ENCODE data around the gene CORO2A. TPM values are rescaled to one million over a fixed set of nuclear protein-coding genes. Genes with fewer than 3 reads are reported as not detected.

CORO2A gene
- total and polyA plus RNA-seq, 2 of the 4 experiments (the other 2 are of a cell fraction): 1.9 to 2.2 TPM

DNA sequence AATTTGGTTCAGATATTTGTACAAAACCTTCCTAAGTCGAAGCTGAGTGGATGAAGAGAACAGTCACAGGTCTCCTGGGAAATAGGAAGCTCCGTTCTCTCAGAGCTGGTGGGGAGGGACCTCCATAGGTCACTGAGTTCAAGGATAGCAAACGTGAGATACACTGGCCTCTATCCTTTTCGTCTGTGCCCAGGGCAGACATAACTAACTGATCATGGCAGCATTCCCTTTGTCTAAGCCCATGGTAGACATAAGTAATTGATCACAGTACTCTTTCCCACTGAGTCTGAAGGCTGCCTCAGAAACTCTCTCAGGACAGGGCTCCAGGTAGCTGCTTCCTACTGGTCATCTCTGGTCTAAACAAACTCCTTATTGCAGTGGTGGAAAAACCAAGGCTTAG lies 12.3 kb upstream of the CORO2A start:
- no peak overlapping the region for H3K18ac ChIP-seq (ENCODE audit: low read depth, low read length)
- H2AK9ac ChIP-seq (replicated peaks; ENCODE audit: low read depth, low read length, poor library complexity): no peak overlapping the region
- H2BK5ac ChIP-seq (ENCODE audit: low read depth, low read length, poor library complexity, severe bottlenecking): no peak overlapping the region
- H3K23ac ChIP-seq (ENCODE audit: low read depth, low read length): no peak overlapping the region
- TF ChIP-seq, protein P1, sequence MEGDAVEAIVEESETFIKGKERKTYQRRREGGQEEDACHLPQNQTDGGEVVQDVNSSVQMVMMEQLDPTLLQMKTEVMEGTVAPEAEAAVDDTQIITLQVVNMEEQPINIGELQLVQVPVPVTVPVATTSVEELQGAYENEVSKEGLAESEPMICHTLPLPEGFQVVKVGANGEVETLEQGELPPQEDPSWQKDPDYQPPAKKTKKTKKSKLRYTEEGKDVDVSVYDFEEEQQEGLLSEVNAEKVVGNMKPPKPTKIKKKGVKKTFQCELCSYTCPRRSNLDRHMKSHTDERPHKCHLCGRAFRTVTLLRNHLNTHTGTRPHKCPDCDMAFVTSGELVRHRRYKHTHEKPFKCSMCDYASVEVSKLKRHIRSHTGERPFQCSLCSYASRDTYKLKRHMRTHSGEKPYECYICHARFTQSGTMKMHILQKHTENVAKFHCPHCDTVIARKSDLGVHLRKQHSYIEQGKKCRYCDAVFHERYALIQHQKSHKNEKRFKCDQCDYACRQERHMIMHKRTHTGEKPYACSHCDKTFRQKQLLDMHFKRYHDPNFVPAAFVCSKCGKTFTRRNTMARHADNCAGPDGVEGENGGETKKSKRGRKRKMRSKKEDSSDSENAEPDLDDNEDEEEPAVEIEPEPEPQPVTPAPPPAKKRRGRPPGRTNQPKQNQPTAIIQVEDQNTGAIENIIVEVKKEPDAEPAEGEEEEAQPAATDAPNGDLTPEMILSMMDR (conservative IDR thresholded peaks at IDR 0.05; ENCODE audit: low read depth, low read length): no peak
- TF ChIP-seq POLR2A (IDR thresholded peaks at IDR 0.05; ENCODE audit: low read depth, low read length) (no peak), MAZ (IDR thresholded peaks at IDR 0.05; ENCODE audit: borderline replicate concordance, low read depth, low read length) (no peak), CEBPB (IDR thresholded peaks at IDR 0.05; ENCODE audit: low read depth, low read length) (no peak), SMC3 (IDR thresholded peaks at IDR 0.05; ENCODE audit: low read depth, low read length) (no peak), MAFK (IDR thresholded peaks at IDR 0.05; ENCODE audit: low read depth, low read length) (no peak), MXI1 (IDR thresholded peaks at IDR 0.05; ENCODE audit: borderline replicate concordance, low read depth, low read length) (no peak), NFE2L2 (IDR thresholded peaks at IDR 0.05; ENCODE audit: low read depth, low read length) (no peak), RFX5 (IDR thresholded peaks at IDR 0.05; ENCODE audit: low read depth, low read length) (no peak), RCOR1 (IDR thresholded peaks at IDR 0.05; ENCODE audit: insufficient replicate concordance, low read length) (no peak)
- TF ChIP-seq, protein P2, sequence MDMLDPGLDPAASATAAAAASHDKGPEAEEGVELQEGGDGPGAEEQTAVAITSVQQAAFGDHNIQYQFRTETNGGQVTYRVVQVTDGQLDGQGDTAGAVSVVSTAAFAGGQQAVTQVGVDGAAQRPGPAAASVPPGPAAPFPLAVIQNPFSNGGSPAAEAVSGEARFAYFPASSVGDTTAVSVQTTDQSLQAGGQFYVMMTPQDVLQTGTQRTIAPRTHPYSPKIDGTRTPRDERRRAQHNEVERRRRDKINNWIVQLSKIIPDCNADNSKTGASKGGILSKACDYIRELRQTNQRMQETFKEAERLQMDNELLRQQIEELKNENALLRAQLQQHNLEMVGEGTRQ (IDR thresholded peaks at IDR 0.05; ENCODE audit: low read depth, low read length): no peak
- TF ChIP-seq, protein P3, sequence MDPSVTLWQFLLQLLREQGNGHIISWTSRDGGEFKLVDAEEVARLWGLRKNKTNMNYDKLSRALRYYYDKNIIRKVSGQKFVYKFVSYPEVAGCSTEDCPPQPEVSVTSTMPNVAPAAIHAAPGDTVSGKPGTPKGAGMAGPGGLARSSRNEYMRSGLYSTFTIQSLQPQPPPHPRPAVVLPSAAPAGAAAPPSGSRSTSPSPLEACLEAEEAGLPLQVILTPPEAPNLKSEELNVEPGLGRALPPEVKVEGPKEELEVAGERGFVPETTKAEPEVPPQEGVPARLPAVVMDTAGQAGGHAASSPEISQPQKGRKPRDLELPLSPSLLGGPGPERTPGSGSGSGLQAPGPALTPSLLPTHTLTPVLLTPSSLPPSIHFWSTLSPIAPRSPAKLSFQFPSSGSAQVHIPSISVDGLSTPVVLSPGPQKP (IDR thresholded peaks at IDR 0.05; ENCODE audit: borderline replicate concordance, low read depth, low read length): no peak
- H2BK15ac ChIP-seq (ENCODE audit: low read depth, low read length): no peak overlapping the region
- ATAC-seq (ENCODE audit: low read depth): no peak
- no peak overlapping the region for H4K5ac ChIP-seq (ENCODE audit: low read depth, low read length)
- H3K56ac ChIP-seq (ENCODE audit: extremely low read depth, insufficient read depth, low read length): no peak overlapping the region
- no peaks in the 10 kb centered on the region for H3K9me3 ChIP-seq (ENCODE audit: control insufficient read depth, insufficient read depth, low read length)
- no peak overlapping the region for H2AK5ac ChIP-seq (ENCODE audit: low read depth, low read length)
- H4K20me1 ChIP-seq (ENCODE audit: insufficient read depth, low read length): no peaks in the 10 kb centered on the region
- DNase-seq: no peak
- peaks cover 13% of the 10 kb centered on the region for H3K36me3 ChIP-seq (ENCODE audit: control insufficient read depth, insufficient read depth, low read length)
- in situ Hi-C loops (cut with MboI; ENCODE audit: low sequenced_read_pairs) (loop anchor here (5.0 kb wide), 1 partner anchor 58 kb away; no protein-coding TSS in a partner anchor), intact Hi-C loops (cut with micrococcal nuclease) (loop anchor here (1.0 to 5.0 kb wide), 5 partner anchors 59 to 588 kb away; partner anchors contain the start of gene TRMO), dilution Hi-C loops (cut with HindIII; ENCODE audit: low sequenced_read_pairs, unreplicated experiment) (no loop called here)
- H3K4ac ChIP-seq (ENCODE audit: low read depth, low read length): no peak overlapping the region
- H3K4me1 ChIP-seq (ENCODE audit: control insufficient read depth, insufficient read depth, low read length): no peaks in the 10 kb centered on the region
- no peak overlapping the region for H4K91ac ChIP-seq (ENCODE audit: insufficient read depth, low read depth, low read length)
- no peak overlapping the region for H4K8ac ChIP-seq (ENCODE audit: low read depth in 2 of 2, low read length in 2 of 2)
- H3K4me3 ChIP-seq (ENCODE audit: insufficient read depth, low read depth, low read length): no peak overlapping the region
- no peaks in the 10 kb centered on the region for H3K27me3 ChIP-seq (ENCODE audit: control insufficient read depth, insufficient read depth, low read length)
- H3K9ac ChIP-seq (ENCODE audit: low read depth, low read length): no peak overlapping the region
- no peak overlapping the region for H3K27ac ChIP-seq (ENCODE audit: insufficient read depth, low read length)
- ChIA-PET CTCF (interaction anchor here (0.9 to 2.0 kb wide), 3 partner anchors 17 to 57 kb away, joined by 3 to 6 read pairs (median 3); no protein-coding TSS in a partner anchor), POLR2A (ENCODE audit: unreplicated experiment) (no interaction called here)
- WGBS, 2 experiments (ENCODE audit: extremely low coverage in 2 of 2, insufficient read length in 1 of 2): 42% methylated on average over 2 of the region's 4 CpGs; no CpG with 5 or more reads in 1 of the 2 experiments
- H2BK20ac ChIP-seq (ENCODE audit: low read depth, low read length): no peak overlapping the region; the same call in 1 of the 2 replicates
- no TSS peak for BruUV-seq (replicated peaks)
- no peaks in the 10 kb centered on the region for H3K9me1 ChIP-seq (ENCODE audit: insufficient read depth, low read length)
- peaks cover 4 to 6% of the 10 kb centered on the region in 2 experiments; a peak in 1 of 4 replicates for H3K79me1 ChIP-seq (ENCODE audit: low read depth in 1 of 2, low read length in 2 of 2)
- H3K4me2 ChIP-seq (ENCODE audit: low read depth, low read length): no peak overlapping the region
- H2BK120ac ChIP-seq (ENCODE audit: low read depth, low read length): no peak overlapping the region
- H3K14ac ChIP-seq (replicated peaks; ENCODE audit: low read depth, low read length): no peak overlapping the region
- H2AFZ ChIP-seq (replicated peaks; ENCODE audit: low read length, poor library complexity): no peak overlapping the region

Measured in IMR-90 (cell line).